ENCODE measurements around the gene APIP. TPM values are rescaled to one million over a fixed set of nuclear protein-coding genes. Genes with fewer than 3 reads are reported as not detected.
"Not testable (repeated sequence)": the region's sequence is repeated elsewhere in the genome, so short reads cannot be mapped to it uniquely, and the experiment has no call there.

APIP gene
- polyA plus RNA-seq, 2 of the 4 experiments (the other 2 are of a cell fraction): 42.4 to 55.6 TPM

DNA sequence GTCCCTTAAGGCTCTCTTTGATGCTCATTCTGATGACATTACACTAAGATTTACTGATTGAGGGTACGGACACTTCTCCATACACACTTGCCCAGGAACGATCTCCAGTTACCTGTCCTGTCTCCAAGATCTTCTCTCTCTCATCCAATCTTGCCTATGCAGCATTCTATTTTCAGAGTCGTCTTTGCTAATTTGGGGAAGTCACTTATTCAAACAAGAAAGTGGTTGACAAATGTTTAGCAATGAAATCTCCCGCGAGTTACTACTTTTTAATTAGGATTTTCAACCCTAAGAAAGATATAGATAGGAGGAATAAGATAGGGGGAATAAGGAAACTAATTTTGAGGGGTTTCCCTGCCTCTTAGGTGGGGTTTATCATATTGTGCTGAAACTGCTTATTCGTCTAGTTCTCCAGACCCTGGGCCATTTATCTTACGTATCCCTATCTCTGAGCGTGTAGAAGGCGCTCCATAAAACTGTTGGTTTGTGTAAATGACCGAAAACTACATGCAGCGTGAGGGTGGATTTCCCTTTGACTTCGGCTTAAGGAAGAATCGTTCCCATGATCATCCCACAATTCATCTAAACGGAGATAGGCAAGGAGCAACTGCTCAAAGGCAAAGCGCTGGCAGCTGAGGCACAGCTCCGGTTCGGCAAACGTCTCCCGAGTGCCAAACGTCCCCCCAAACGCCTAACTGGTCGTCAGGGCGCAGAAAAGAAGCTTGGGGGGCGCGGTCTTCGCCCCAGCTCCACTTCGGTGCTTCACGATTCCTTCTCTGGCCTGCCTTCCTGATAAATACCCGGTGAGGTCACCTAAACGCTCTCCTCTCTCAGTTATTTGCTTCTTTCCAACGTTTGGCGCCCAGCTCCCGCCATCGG, 804 bp downstream of the APIP start:
- peak in 1 of 2 experiments; percentile 8 for DNase-seq (ENCODE audit: low read depth in 1 of 2, low spot score in 1 of 2)
- no peak for FAIRE-seq
- ChIA-PET POLR2A (interaction anchor here (0.6 to 1.9 kb wide), 8 partner anchors 10 to 403 kb away, joined by 3 to 7 read pairs (median 3); no protein-coding TSS in a partner anchor), CTCF (interaction anchor here (0.6 to 2.9 kb wide), 8 partner anchors 10 to 549 kb away, joined by 3 to 11 read pairs (median 4); no protein-coding TSS in a partner anchor)
- TF ChIP-seq KDM1A (IDR thresholded peaks at IDR 0.05; ENCODE audit: low read depth) (no peak), PHF8 (IDR thresholded peaks at IDR 0.05; ENCODE audit: borderline replicate concordance, low read depth) (no peak), NFE2L2 (conservative IDR thresholded peaks at IDR 0.05; ENCODE audit: low read length) (no peak), GATA3 (IDR thresholded peaks at IDR 0.05; ENCODE audit: borderline replicate concordance) (no peak), ZSCAN20 (CRISPR knock-in tag; IDR thresholded peaks at IDR 0.05) (no peak)
- TF ChIP-seq, protein P1, sequence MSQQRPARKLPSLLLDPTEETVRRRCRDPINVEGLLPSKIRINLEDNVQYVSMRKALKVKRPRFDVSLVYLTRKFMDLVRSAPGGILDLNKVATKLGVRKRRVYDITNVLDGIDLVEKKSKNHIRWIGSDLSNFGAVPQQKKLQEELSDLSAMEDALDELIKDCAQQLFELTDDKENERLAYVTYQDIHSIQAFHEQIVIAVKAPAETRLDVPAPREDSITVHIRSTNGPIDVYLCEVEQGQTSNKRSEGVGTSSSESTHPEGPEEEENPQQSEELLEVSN (IDR thresholded peaks at IDR 0.05; ENCODE audit: borderline replicate concordance, low read depth): no peak
- H3K4me2 ChIP-seq: peak overlapping the region; percentile 78
- H3K4me1 ChIP-seq: peaks cover 20% of the 10 kb centered on the region
- peak overlapping the region; percentile 78 for H3K4me3 ChIP-seq
- H3K27ac ChIP-seq: peak overlapping the region; percentile 92 to 98
- 18% methylated on average over 34 of the region's 34 CpGs for WGBS (ENCODE audit: missing lambda C conversion rate)
- no peak; a peak in 3 of 6 replicates for ATAC-seq
- no peaks in the 10 kb centered on the region for H3K9me3 ChIP-seq

DNA sequence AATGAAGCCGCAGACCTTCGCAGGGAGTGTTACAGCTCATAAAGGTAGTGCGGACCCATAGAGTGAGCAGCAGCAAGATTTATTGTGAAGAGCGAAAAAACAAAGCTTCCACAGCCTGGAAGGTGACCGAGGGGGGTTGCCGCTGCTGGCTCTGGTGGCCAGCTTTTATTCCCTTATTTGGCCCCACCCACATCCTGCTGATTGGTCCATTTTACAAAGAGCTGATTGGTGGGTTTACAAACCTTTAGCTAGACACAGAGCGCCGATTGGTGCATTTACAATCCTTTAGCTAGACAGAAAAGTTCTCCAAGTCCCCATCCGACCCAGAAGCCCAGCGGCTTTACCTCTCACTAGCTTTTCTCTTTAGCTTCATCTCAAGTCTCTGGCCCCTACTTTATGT, 2.6 kb downstream of the APIP start:
- FAIRE-seq; H3K27ac ChIP-seq; H3K4me3 ChIP-seq; POLR2A ChIA-PET; H3K4me2 ChIP-seq; H3K9me3 ChIP-seq; DNase-seq (ENCODE audit: low read depth in 1 of 2, low spot score in 1 of 2); ATAC-seq: not testable (repeated sequence)
- CTCF ChIA-PET: interaction anchor here (0.7 to 1.7 kb wide), 5 partner anchors 11 to 1354 kb away, joined by 3 to 9 read pairs (median 4); no protein-coding TSS in a partner anchor
- peaks cover 20% of the 10 kb centered on the region for H3K4me1 ChIP-seq
- 96% methylated on average over 10 of the region's 10 CpGs for WGBS (ENCODE audit: missing lambda C conversion rate)

DNA sequence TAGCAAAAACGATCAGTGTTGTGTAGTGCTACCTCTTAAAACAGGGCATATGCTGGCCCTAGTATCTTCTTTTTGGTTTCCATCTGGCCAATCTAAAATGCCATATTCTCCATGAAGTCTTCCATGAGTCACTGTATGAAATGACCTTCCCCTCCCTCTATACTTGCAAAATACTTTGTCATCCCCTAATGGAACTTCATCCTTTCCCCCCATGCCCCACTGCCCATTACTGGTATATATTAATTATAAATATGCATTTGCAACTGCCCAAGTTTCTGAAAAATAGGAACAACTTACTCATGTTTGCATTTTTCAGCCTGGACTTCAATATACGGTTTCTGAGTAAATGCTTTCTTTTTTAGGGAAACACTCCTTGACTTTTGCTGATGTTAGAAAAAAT, 4.5 kb downstream of the APIP start:
- TF ChIP-seq FOSL2 (IDR thresholded peaks at IDR 0.05): no peak
- no peak for TF ChIP-seq FOSL2 (CRISPR knock-in tag; IDR thresholded peaks at IDR 0.05)
- no peak for TF ChIP-seq SREBF2 (IDR thresholded peaks at IDR 0.05)
- TF ChIP-seq, protein P2, sequence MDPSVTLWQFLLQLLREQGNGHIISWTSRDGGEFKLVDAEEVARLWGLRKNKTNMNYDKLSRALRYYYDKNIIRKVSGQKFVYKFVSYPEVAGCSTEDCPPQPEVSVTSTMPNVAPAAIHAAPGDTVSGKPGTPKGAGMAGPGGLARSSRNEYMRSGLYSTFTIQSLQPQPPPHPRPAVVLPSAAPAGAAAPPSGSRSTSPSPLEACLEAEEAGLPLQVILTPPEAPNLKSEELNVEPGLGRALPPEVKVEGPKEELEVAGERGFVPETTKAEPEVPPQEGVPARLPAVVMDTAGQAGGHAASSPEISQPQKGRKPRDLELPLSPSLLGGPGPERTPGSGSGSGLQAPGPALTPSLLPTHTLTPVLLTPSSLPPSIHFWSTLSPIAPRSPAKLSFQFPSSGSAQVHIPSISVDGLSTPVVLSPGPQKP (IDR thresholded peaks at IDR 0.05; ENCODE audit: low read depth, low read length): no peak
- no peak for TF ChIP-seq BHLHE40 (IDR thresholded peaks at IDR 0.05; ENCODE audit: low read depth, low read length)
- no peak for TF ChIP-seq RFX5 (IDR thresholded peaks at IDR 0.05)
- TF ChIP-seq EHMT2 (IDR thresholded peaks at IDR 0.05; ENCODE audit: low read depth): no peak
- no peak for TF ChIP-seq CBX2 (IDR thresholded peaks at IDR 0.05; ENCODE audit: borderline replicate concordance, low read depth)
- TF ChIP-seq MAFK (IDR thresholded peaks at IDR 0.05; ENCODE audit: partially characterized antibody): no peak
- no peak for TF ChIP-seq ZSCAN20 (CRISPR knock-in tag; IDR thresholded peaks at IDR 0.05)
- no peak for TF ChIP-seq POLR2A (IDR thresholded peaks at IDR 0.05; ENCODE audit: low read length)
- TF ChIP-seq CHD4 (IDR thresholded peaks at IDR 0.05; ENCODE audit: borderline replicate concordance): no peak
- no peak for TF ChIP-seq CEBPB (IDR thresholded peaks at IDR 0.05)
- TF ChIP-seq TP53 (CRISPR knock-in tag; IDR thresholded peaks at IDR 0.05): no peak
- no peak for TF ChIP-seq HDAC2 (IDR thresholded peaks at IDR 0.05)
- TF ChIP-seq RAD21 (conservative IDR thresholded peaks at IDR 0.05 in 1 of 2, IDR thresholded peaks at IDR 0.05 in 1 of 2): no peak
- TF ChIP-seq, protein P3, sequence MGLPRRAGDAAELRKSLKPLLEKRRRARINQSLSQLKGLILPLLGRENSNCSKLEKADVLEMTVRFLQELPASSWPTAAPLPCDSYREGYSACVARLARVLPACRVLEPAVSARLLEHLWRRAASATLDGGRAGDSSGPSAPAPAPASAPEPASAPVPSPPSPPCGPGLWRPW (IDR thresholded peaks at IDR 0.05): no peak
- TF ChIP-seq JUNB (IDR thresholded peaks at IDR 0.05): no peak
- 81% methylated on average over 2 of the region's 2 CpGs for WGBS (ENCODE audit: missing lambda C conversion rate)

More for the DNA sequence above, 4.5 kb downstream of the APIP start:
- H3K4me3 ChIP-seq: no peak overlapping the region
- FAIRE-seq (no peak), DNase-seq (ENCODE audit: low read depth in 1 of 2, low spot score in 1 of 2) (no peak), ATAC-seq (no peak)
- H3K4me1 ChIP-seq: peaks cover 7% of the 10 kb centered on the region; the same call in 1 of the 3 replicates
- no peaks in the 10 kb centered on the region for H3K9me3 ChIP-seq
- no peak overlapping the region for H3K27ac ChIP-seq
- CTCF ChIA-PET: interaction anchor here (1.5 to 3.6 kb wide), 2 partner anchors 20 to 325 kb away, joined by 6 to 13 read pairs; no protein-coding TSS in a partner anchor
- no peak overlapping the region for H3K4me2 ChIP-seq
- POLR2A ChIA-PET: no interaction called here

All from A549 (cell line).